EH (cell line): ENCODE data around the gene TBC1D5.
"Not testable (repeated sequence)": the region's sequence is repeated elsewhere in the genome, so short reads cannot be mapped to it uniquely, and the experiment has no call there.

Experiments used
- DNase-seq: peaks from one replicate; pipeline ENCODE4 v3.0.0-alpha.2; 2015; ENCODE audit warnings: low read depth

TBC1D5 gene

GRCh38 chr3:17138246-17139039 lies 604.0 kb downstream of the TBC1D5 start:
- no peak for DNase-seq

GRCh38 chr3:17137321-17137826 lies 605.1 kb downstream of the TBC1D5 start:
- no peak for DNase-seq

GRCh38 chr3:17136136-17136721 lies 606.2 kb downstream of the TBC1D5 start:
- no peak for DNase-seq

GRCh38 chr3:17135696-17136095 lies 606.7 kb downstream of the TBC1D5 start:
- DNase-seq: no peak

- DNase-seq: no peak
Measured at GRCh38 chr3:17133632-17134545, 608.5 kb downstream of the TBC1D5 start.

GRCh38 chr3:17132286-17133115 lies 609.9 kb downstream of the TBC1D5 start:
- no peak for DNase-seq

- DNase-seq: no peak
Measured at GRCh38 chr3:17130956-17131355, 611.5 kb downstream of the TBC1D5 start.

- DNase-seq: no peak
Measured at GRCh38 chr3:17129556-17129955, 612.9 kb downstream of the TBC1D5 start.

GRCh38 chr3:17128671-17129070 lies 613.8 kb downstream of the TBC1D5 start:
- DNase-seq: not testable (repeated sequence)

GRCh38 chr3:17125738-17126442 lies 616.5 kb downstream of the TBC1D5 start:
- no peak for DNase-seq

GRCh38 chr3:17122758-17123157 lies 619.7 kb downstream of the TBC1D5 start:
- DNase-seq: no peak

GRCh38 chr3:17121336-17121735 lies 621.1 kb downstream of the TBC1D5 start:
- DNase-seq: no peak

GRCh38 chr3:17120115-17120514 lies 622.3 kb downstream of the TBC1D5 start:
- no peak for DNase-seq

- no peak for DNase-seq
Measured at GRCh38 chr3:17119201-17120072, 623.0 kb downstream of the TBC1D5 start.

GRCh38 chr3:17118771-17119170 lies 623.7 kb downstream of the TBC1D5 start:
- DNase-seq: no peak

GRCh38 chr3:17116007-17116600 lies 626.3 kb downstream of the TBC1D5 start:
- DNase-seq: no peak

- DNase-seq: peak; percentile 6
Measured at GRCh38 chr3:17115186-17115585, 627.2 kb downstream of the TBC1D5 start.

- peak; percentile 32 for DNase-seq
Measured at GRCh38 chr3:17111586-17111985, 630.8 kb downstream of the TBC1D5 start.

GRCh38 chr3:17110660-17111396 lies 631.6 kb downstream of the TBC1D5 start:
- no peak for DNase-seq
